Activated T-helper 9 cell treated with anti-CD3 and anti-CD28 coated beads, Interleukin-2, amount 50 U/mL, for 16 hours (primary cell): Measurements from ENCODE around the gene ZNF106.

Experiments used
- DNase-seq: peaks from one replicate; pipeline ENCODE4 v3.0.0-alpha.2; 2020; ENCODE audit warnings: low read depth

Gene ZNF106

DNA sequence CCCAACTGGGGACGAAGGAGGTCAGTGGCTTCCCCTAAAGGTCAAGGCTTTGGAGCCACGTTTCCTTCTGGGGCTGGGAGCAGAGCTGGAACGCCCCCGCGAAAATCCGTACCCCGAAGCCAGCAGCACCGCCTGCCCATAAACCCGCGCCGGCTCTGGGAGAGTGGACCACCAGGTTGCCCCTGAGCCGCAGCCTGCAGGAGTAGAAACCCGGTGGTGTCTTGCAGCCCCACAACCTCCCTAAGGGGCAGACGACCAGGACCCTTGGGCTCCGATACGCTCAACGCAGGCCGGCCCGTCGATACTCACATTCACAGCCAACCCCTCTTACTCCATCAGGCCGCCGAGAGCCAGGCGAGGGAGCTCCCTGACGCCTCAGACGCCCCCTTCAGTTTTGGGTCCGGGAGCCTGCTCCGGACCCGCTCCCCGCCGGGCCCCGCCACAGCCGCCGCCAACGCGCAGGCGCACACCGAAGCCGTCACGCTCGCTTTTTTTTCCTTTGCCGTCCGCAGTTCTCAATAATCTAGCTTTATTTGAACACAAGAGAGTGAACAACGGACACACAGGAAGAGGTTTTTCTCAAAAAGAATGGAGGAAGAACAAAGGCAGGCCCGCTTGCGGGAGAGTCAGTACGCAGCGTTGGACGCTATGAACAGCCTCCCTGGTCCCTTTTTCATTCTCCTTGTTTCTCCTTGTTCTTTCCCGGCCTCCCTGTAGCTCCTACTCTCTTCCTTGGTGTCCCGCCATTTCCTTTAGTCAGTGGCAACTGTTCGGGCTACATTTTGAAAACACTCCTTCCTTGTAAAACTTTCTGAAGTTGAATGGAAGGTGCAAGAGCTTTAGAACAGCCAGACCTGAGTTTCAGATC lies at the start of gene ZNF106:
TSS of gene ZNF106 (minus strand) at position 471 of the 868 bp plus-strand sequence. CDS start 18,852 bp downstream, outside the sequence.
- DNase-seq = peak; percentile 80

DNA sequence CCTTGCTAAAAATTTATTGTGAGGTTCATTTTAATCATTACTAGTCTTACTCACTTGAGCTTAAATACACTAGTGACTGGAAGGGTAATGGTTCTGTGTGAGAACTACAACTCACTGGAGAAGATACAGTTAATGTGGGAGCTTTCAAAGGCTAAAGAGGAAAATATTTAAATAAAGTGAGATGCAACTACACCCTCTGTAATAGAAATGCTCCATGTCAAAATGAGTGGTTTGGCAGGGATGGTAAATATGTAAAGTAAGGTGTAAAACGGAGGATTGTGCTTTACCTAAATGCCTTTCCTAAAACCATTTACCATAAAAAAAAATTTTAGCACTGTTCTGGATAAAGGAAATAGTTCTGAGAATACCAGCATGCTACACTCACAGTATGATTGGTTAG lies 42.3 kb upstream of the ZNF106 start:
- DNase-seq = no peak

DNA sequence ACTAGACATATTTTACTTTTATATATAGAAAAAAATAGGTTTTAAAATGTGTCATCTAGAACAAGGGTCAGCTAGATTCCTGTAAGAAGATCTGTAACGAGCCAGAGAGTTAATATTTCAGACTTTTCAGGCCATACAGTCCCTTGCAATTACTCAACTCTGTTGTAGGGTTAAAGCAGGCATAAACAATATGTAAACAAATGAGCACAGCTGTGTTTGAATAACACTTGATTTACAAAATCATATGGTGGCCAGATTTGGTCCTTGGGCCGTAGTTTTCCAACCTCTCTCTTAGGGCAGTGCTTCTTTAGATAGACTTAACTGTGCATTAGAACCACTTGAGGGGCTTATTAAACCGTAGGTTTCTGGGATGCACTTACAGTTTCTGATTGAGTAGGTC lies 38.0 kb upstream of the ZNF106 start:
- no peak for DNase-seq

DNA sequence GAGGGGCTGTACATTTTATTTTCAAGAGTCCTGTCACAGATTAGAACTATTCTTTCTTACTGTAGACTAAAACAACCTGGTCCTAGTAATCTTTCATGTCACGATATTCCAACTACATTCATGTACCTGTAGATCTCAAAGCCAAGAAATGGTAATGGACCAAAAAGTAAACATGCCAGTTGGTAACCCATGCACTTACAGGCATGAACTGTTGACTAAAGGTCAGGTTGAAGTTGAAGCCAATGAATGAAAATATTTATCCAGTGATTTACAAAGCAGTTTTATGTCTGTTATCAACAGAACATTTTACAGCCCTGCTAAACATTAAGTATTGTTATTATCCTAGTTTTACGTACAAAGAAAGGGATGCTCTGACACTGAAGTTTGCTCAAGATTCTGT lies 32.4 kb upstream of the ZNF106 start:
- DNase-seq = no peak

DNA sequence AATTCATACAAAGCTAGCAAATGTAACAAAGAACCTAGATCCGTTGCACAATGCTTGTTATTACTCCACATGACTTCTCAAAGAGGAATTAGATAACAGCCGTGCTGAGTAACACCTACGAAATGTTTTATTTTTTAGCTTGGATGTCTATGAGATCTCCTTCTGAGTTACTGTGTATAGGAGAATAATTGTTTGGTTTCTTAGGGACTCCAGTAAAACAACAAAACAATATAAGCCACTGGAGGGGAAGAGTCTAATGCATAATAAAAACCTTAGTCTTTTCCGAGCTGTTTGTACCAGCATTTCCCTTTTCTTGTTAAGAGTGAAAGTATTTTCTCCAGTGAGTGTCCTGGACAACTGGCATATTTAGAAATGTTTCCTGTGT lies 20.1 kb upstream of the ZNF106 start:
- no peak for DNase-seq

DNA sequence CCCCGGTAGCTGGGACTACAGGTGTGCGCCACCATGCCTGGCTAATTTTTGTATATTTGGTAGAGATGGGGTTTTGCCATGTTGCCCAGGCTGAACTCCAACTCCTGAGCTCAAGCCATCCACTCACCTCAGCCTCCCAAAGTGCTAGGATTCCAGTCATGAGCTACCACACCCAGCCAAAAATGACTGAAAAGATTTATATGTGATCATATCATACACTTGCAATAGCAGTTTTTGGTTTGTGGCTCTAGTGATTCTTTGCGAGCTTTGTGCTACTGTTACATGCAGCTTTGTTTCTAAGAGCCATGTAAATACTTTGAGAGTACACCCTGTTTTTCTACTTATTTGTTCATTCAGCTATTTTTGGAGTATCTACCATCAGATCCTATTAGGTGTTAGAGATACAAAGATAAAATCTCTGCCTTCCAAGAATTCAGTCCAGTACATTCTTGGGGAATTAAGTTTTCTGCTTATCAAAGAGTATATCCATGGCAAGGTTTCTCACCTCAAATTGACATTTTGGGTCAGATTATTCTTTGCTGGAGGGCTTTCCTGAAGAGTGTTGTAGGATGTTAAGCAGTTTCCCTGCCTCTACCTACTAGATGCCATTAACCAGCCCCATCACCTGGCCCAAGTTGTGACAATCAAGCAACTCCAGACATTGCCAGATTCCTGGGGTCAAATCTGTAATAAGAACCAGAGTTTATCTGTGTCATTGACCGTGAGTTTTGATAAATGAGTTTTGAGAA lies 19.5 kb upstream of the ZNF106 start:
- no peak for DNase-seq

DNA sequence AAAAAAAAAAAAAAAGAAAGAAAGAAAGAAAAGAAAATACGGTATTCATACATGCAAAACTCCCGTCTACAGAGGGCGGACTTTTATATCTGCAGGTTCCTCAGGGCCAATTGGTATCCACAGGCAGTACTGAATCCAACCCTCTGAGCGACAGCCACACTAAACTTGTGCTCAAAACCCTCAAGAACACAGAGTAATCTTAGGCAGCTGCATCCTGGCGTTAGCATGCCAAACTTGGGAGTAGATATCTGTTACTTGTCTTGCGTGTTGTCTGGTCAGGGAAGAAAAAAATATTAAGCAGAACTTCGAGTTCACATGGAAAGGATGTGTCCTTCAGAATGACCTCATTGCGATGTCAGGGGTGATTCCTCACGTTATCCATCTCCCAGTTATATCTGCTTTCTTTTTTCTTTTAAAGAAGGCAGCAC lies 17.3 kb upstream of the ZNF106 start:
- DNase-seq = no peak

DNA sequence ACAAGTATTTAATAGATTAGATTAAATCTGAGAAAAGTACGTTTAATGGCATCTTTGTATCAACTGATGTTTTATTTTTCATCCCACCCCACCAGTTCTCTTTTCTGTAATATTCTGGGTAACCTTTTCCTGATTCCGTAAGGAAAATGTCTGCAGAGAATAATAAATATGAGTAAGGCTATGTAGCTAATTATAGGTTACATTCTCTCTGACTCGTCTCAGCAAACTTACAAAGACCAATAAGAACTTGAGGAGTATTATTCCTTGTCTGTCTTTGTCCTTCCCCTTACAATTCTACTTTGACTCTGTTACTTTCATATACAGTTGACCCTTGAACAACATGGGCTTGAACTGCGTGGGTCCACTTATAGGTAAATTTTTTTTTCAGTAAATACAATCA lies 16.6 kb upstream of the ZNF106 start:
- no peak for DNase-seq

DNA sequence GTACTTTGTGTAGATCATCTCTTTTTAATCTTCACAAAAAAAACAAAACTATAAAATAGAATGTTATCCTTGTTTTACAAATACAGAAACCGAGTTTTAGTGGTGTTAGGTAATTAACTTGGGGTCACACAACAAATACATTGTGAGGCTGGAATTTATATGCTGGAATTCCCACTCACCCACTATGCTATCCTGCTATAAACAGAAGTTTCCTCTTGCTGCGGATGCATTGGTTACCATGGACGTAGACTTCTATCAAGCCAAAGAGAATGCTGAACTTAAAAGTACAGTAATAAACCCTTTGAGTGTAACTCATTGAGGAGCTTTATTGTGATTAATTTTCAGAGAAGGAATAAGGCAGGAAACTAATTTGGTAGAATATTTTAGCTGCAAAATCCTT lies 13.7 kb upstream of the ZNF106 start:
- no peak for DNase-seq

DNA sequence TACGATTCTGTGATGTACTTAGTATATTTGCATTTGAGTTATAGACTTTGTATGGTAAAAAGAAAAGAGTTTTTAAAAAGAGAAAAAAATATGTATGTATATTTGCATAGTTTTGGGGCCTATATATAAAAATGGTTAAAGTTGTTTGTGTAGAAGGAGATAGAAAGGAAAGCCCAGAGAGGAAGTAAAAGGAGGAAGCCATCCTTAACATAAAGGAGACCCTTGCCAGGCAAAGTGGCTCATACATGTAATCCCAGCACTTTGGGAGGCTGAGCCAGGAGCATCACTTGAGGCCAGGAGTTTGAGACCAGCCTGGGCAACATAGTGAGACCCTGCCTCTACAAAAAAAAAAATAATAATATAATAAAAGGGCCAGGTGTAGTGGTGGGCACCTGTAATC lies 12.9 kb upstream of the ZNF106 start:
- no peak for DNase-seq

DNA sequence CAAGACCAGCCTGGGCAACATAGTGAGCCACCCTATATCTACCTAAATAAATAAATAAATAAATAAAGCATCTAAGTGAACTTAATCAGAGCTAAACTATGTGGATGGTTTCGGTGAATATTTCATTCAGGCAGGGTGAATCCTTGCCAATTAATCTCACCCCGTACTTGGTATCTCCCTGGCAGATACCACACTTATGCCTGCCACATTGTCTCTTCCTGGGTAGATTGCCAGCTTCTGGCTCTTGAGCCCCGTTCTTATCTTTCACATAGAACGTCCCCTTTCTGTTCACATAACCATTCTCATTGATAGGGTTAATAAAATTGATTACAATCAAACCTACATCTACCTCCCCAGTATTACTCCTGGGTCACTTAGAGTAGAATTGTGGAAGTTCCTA lies 11.5 kb upstream of the ZNF106 start:
- DNase-seq = no peak

DNA sequence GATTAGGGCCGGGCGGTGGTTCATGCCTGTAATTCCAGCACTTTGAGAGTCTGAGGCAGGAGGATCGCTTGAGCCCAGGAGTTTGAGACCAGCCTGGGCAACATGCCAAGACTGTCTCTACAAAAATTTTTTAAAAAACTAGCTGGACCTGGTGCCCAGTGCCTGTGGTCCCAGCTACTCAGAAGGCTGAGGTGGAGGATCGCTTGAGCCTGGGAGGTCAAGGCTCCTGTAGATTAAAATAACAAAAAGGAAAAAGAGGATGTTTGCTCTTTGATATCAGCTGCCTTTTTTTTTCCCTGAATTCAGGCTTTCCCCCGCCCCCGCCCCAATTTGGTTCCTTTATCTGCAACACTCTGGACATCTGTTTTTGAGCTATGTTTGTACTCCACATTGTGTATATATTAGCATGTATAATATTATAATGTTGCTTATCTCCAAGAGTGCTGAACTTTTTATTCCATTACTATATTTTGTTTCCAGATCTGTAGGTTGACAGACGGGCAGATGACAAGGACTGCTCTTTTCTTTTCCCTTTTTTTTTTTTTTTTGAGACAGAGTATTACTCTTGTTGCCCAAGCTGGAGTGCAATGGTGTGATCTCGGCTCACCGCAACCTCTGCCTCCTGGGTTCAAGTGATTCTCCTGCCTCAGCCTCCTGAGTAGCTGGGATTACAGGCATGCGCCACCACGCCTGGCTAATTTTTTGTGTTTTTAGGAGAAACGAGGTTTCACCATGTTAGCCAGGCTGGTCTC lies 9.1 kb upstream of the ZNF106 start:
- DNase-seq = no peak

DNA sequence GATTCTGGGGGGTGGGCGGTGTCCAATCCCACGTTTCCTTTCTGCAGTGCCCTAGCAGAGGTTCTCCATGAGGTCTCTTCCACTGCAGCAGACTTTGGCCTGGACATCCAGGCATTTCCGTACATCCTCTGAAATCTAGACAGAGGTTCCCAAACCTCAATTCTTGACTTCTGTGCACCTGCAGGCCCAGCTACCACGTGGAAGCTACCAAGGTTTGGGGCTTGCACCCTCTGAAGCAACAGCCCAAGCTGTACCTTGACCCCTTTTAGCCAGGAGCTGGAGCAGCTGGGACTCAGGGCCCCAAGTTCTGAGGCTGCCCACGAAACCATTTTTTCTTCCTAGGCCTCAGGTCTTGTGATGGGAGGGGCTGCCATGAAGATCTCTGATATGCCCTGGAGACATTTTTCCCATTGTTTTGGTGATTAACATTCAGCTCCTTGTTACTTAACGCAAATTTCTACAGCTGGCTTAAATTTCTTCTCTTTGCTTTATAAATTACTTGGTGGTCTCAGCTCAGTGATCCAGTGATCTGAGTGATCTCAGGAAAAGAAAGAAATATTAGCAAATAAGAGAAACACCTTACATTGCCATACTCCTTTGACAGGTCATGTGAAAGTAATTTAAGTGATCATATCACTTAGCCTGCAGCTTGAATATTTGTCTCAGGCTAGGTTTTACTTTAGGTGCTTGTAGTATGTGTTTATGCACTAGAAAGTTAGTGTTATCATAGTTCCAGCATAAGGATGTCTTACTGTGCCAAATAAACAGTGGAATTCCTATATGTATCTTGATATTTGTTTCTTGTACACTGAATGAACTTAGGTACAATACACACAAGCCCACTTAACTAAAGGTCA lies 7.5 kb upstream of the ZNF106 start:
- no peak for DNase-seq

DNA sequence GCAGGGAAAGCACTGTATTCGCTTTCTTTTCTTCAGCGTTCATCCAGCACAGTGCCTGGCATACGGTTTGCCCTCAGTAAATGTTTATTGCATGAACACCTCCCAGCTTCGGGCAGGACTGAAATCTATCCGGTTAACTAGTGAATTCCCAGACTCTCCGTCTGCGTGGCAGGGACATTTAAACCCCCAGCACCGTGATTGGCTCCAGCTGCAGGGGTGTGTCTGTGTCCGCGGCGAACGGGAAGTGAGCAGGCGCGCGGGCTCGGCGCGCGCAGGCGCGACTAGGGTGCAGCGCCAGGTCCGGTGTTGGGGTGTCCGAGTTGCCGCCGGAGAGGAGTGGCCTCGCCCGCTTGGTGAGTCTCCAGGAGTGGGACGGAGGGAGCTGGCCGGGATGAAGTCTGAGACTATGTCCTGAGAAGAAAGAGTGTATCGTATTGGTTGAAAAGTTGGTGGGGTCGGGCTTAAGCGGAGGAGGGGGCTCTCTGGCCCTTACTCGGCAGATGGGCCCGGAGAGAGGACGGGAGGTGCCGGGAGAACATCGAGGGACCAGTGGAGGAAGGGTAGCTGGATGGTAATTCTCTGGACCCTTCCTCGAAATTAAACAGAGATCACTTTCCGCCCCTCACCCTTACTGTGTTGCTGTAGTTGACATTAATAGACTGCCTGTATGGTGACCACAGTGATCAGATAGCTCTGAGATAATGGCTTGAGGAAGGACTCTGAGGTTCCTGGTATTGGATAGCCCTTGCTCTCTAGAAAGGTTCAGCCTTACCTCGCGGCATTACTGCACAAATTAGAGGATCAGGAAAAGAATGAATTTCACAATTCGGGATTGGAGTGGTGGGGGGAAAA lies 4.6 kb upstream of the ZNF106 start, which contains the start of gene SNAP23:
TSS of gene SNAP23 (plus strand) at position 274 of the 852 bp plus-strand sequence. CDS start 16,213 bp downstream, outside the sequence.
- peak; percentile 74 for DNase-seq

DNA sequence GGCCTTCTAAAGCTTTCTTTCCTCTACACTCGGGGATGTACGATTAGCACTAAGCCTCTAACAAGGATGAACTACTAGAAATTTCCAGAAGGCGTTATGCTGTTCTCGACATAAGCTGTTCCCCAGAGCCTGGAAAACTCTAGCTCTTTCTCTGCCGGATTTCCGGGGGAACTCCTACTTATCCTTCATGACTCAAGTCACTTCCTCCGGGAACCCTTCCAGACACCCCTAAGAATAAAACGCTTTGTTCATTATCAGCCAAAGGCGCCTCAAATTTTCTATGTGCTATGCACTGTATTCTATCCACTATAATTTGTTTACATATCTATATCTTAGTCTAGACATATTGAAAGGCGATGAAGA lies 4.0 kb upstream of the ZNF106 start:
- DNase-seq = no peak

DNA sequence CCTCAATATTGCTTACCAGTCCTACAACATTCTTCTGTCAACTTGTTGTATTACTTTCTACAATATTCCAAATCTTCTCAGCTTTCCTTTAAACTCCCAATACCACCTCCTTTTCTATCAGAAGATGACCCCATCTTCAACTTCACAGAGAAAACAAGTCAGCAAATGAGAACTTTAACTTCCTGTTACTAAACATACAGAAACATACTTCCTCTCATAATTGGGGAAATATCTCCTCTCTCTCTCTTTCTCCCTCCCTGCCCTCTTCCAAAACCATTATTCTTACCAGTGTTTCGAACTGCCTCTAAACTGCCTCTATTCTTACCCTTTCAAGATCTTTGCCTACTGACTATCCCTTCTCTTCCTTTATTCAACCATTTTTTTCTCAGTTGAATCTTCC lies 2.7 kb upstream of the ZNF106 start:
- DNase-seq = no peak

DNA sequence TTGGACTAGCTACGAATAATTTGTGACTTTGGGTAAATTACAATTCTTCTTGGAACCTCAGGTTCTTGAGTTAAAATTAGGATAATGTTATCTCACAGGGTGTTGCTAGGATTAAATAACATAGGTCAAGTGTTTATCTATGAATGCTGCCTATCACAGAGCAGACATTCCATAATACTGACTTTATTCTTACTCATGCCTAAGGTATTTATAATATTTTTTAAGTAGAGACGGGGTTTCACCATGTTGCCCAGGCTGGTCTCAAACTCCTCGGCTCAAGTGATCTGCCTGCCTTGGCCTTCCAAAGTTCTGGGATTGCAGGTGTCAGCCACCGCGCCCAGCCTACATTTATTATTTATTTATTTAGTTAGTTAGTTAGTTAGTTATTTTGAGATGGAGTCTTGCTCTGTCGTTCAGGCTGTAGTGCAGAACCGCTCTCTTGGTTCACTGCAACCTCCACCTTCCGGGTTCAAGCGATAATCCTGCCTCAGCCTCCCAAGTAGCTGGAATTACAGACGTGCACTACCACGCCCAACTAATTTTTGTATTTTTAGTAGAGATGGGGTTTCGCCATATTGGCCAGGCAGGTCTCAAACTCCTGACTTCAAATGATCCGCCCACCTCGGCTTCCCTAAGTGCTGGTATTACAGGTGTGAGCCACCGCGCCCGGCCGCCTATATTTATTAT lies 741 bp upstream of the ZNF106 start:
- DNase-seq = no peak

DNA sequence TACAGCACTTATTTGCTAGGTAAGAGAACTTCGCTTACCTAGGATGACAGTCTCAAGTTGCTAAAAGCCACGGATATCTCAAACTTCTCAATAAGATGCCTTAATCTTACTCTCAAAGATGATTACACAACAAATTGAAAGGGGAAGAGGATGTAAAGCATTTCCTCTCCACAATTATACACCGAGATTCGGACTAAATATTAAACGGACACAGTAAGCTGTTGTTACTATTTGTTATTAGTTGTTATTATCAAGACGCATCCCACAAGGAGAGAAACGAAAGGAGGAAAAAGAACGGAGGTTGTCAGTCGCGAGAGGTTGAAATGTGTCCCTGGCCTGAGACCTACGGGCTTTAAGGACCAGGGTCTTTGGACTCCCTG lies 660 bp downstream of the ZNF106 start:
- no peak for DNase-seq

DNA sequence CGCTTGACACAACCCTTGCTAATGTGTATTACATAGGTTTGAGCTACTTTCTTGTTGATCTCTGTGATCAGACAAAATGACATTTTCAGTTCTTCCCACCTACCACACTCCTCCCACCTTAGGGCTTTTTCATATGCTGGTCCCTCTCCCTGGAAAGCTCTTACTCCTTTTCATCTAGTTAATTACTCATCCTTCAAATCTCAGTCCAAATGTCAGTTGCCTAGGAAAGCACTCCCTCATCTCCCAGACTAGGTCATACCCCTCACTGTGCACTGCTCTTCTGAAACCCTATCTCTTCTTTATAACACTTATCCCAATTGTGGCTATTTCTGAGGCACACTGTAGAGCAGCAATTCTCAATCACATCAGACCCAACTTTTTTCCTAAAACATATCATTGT lies 7.3 kb downstream of the ZNF106 start:
- DNase-seq = no peak

DNA sequence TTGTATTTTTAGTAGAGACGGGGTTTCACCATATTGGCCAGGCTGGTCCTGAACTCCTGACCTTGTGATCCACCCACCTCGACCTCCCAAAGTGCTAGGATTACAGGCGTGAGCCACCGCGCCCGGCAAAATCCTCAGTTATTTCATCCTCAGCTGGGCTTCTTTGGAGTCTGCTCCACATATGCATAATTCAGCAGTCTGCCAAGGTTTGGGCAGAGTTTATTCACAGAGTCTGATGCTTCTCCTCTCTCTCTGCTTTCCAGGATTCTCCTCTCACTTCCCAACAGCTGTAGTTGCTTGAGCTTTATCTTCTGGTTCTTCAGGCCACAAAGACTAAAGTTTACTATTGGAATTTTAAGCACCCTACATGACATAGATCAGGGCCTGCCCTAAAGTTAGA lies 8.2 kb downstream of the ZNF106 start:
- no peak for DNase-seq
